Tibial nerve (tissue), 3 donors: Measurements from ENCODE around the gene ITPKB.

ENCODE experiments used
- POLR2A ChIP-seq, 2 donors: fragments of 450-650 bp; IDR thresholded peaks; one replicate each; pipeline ENCODE4 v1.6.1; 2017; ENCODE audit warnings: antibody characterized with exemption in 2 of 2, mild to moderate bottlenecking in 2 of 2, moderate library complexity in 2 of 2
- TF ChIP-seq, protein P1 (sequence below), 5 experiments: fragments of 200-600 bp in 3 of 5; fragments of 450-650 bp in 2 of 5; sonication (generic) in 3 of 5; IDR thresholded peaks; one replicate each; pipeline ENCODE4 v1.5.1; 2016 to 2019; ENCODE audit warnings: antibody characterized with exemption in 5 of 5, mild to moderate bottlenecking in 3 of 5, moderate library complexity in 2 of 5

DNA sequence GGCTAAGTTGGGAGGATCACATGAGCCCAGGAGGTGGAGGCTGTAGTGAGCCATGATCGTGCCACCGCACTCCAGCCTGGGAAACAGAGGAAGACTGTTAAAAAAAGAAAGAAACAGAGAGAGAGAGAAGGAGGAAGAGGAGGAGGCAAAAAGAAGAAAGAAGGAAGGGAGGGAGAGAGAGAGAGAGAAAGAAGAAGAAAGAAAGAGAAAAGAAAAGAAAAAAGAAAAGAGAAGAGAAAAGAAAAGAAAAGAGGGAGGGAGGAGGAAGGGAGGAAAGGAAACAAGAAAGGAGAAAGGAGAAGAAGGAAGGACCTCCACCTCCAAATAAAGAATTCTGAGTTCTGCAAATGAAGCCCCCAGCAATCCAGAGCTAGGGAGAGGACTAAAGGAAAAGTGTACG, 108.5 kb downstream of the ITPKB start:
- TF ChIP-seq, protein P1, sequence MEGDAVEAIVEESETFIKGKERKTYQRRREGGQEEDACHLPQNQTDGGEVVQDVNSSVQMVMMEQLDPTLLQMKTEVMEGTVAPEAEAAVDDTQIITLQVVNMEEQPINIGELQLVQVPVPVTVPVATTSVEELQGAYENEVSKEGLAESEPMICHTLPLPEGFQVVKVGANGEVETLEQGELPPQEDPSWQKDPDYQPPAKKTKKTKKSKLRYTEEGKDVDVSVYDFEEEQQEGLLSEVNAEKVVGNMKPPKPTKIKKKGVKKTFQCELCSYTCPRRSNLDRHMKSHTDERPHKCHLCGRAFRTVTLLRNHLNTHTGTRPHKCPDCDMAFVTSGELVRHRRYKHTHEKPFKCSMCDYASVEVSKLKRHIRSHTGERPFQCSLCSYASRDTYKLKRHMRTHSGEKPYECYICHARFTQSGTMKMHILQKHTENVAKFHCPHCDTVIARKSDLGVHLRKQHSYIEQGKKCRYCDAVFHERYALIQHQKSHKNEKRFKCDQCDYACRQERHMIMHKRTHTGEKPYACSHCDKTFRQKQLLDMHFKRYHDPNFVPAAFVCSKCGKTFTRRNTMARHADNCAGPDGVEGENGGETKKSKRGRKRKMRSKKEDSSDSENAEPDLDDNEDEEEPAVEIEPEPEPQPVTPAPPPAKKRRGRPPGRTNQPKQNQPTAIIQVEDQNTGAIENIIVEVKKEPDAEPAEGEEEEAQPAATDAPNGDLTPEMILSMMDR (IDR thresholded peaks at IDR 0.05), result no peak
- no peak for TF ChIP-seq POLR2A (IDR thresholded peaks at IDR 0.05)
